Measurements from ENCODE around the gene STX18. TPM values are rescaled to one million over a fixed set of nuclear protein-coding genes. Genes with fewer than 3 reads are reported as not detected.

STX18 gene
- total RNA-seq, 1 experiment from 2014 or later: 18.5 TPM

- ChIA-PET POLR2A (no interaction called here), RAD21 (ENCODE audit: low non-redundant PET in 1 of 2, low total read pairs in 2 of 2, uncharacterized antibody in 2 of 2, unreplicated experiment in 2 of 2) (no interaction called here), CTCF (no interaction called here)
- ATAC-seq: no peak
- no peaks in the 10 kb centered on the region for H3K9me3 ChIP-seq (ENCODE audit: control insufficient read depth in 1 of 2, insufficient read depth in 1 of 2, low read depth in 1 of 2, low read length in 2 of 2)
- DNase-seq (ENCODE audit: low read depth, low spot score): no peak
- no peaks in the 10 kb centered on the region for H3K9me2 ChIP-seq (ENCODE audit: insufficient read depth)
- no TSS peak for BruUV-seq (replicated peaks)
- peaks cover 0 to 21% of the 10 kb centered on the region in 2 experiments; a peak in 1 of 4 replicates for H3K4me1 ChIP-seq (ENCODE audit: control insufficient read depth in 1 of 2, insufficient read depth in 2 of 2, low read length in 2 of 2)
- H2AFZ ChIP-seq (ENCODE audit: low read depth, low read length, poor library complexity, severe bottlenecking): no peak overlapping the region
- no peak overlapping the region for H3K9ac ChIP-seq (ENCODE audit: low read length)
- H3K4me2 ChIP-seq (ENCODE audit: low read length): no peak overlapping the region
- no peaks in the 10 kb centered on the region for H3K79me2 ChIP-seq (ENCODE audit: insufficient read depth, low read length)
- no peak overlapping the region for H3K4me3 ChIP-seq (replicated peaks in 1 of 2; ENCODE audit: low read depth in 1 of 2, low read length in 2 of 2)
- no peaks in the 10 kb centered on the region; a peak in 1 of 4 replicates for H3K36me3 ChIP-seq (ENCODE audit: control insufficient read depth in 1 of 2, insufficient read depth in 2 of 2, low read length in 2 of 2)
- H4K20me1 ChIP-seq (ENCODE audit: insufficient read depth): no peaks in the 10 kb centered on the region
- no peak overlapping the region for H3K27ac ChIP-seq (ENCODE audit: low read depth, low read length)
- TF ChIP-seq CBX3 (IDR thresholded peaks at IDR 0.05; ENCODE audit: low read depth) (no peak), SP1 (IDR thresholded peaks at IDR 0.05; ENCODE audit: low read depth) (no peak), ZFX (IDR thresholded peaks at IDR 0.05) (no peak), RAD21 (IDR thresholded peaks at IDR 0.05; ENCODE audit: low read depth) (no peak), POLR2A (IDR thresholded peaks at IDR 0.05; ENCODE audit: borderline replicate concordance, extremely low read depth, insufficient read depth, insufficient read length) (no peak)
- TF ChIP-seq, protein P1, sequence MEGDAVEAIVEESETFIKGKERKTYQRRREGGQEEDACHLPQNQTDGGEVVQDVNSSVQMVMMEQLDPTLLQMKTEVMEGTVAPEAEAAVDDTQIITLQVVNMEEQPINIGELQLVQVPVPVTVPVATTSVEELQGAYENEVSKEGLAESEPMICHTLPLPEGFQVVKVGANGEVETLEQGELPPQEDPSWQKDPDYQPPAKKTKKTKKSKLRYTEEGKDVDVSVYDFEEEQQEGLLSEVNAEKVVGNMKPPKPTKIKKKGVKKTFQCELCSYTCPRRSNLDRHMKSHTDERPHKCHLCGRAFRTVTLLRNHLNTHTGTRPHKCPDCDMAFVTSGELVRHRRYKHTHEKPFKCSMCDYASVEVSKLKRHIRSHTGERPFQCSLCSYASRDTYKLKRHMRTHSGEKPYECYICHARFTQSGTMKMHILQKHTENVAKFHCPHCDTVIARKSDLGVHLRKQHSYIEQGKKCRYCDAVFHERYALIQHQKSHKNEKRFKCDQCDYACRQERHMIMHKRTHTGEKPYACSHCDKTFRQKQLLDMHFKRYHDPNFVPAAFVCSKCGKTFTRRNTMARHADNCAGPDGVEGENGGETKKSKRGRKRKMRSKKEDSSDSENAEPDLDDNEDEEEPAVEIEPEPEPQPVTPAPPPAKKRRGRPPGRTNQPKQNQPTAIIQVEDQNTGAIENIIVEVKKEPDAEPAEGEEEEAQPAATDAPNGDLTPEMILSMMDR (IDR thresholded peaks at IDR 0.05 in 2 of 3, conservative IDR thresholded peaks at IDR 0.05 in 1 of 3; ENCODE audit: borderline replicate concordance in 1 of 3, insufficient read depth in 1 of 3, low read depth in 2 of 3, low read length in 2 of 3): no peak
- TF ChIP-seq, protein P2, sequence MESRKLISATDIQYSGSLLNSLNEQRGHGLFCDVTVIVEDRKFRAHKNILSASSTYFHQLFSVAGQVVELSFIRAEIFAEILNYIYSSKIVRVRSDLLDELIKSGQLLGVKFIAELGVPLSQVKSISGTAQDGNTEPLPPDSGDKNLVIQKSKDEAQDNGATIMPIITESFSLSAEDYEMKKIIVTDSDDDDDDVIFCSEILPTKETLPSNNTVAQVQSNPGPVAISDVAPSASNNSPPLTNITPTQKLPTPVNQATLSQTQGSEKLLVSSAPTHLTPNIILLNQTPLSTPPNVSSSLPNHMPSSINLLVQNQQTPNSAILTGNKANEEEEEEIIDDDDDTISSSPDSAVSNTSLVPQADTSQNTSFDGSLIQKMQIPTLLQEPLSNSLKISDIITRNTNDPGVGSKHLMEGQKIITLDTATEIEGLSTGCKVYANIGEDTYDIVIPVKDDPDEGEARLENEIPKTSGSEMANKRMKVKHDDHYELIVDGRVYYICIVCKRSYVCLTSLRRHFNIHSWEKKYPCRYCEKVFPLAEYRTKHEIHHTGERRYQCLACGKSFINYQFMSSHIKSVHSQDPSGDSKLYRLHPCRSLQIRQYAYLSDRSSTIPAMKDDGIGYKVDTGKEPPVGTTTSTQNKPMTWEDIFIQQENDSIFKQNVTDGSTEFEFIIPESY (IDR thresholded peaks at IDR 0.05; ENCODE audit: extremely low read depth, insufficient replicate concordance, low read length): no peak
- intact Hi-C loops (cut with micrococcal nuclease): no loop called here
- no peaks in the 10 kb centered on the region for H3K27me3 ChIP-seq (ENCODE audit: insufficient read depth, low read length)
These were observed 116.6 kb downstream of the STX18 start for GRCh38 chr4:4425119-4425690.
